ENCODE measurements around the gene RHO.
"Not testable (repeated sequence)": the region's sequence is repeated elsewhere in the genome, so short reads cannot be mapped to it uniquely, and the experiment has no call there.

- TF ChIP-seq, protein P1, sequence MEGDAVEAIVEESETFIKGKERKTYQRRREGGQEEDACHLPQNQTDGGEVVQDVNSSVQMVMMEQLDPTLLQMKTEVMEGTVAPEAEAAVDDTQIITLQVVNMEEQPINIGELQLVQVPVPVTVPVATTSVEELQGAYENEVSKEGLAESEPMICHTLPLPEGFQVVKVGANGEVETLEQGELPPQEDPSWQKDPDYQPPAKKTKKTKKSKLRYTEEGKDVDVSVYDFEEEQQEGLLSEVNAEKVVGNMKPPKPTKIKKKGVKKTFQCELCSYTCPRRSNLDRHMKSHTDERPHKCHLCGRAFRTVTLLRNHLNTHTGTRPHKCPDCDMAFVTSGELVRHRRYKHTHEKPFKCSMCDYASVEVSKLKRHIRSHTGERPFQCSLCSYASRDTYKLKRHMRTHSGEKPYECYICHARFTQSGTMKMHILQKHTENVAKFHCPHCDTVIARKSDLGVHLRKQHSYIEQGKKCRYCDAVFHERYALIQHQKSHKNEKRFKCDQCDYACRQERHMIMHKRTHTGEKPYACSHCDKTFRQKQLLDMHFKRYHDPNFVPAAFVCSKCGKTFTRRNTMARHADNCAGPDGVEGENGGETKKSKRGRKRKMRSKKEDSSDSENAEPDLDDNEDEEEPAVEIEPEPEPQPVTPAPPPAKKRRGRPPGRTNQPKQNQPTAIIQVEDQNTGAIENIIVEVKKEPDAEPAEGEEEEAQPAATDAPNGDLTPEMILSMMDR (IDR thresholded peaks at IDR 0.05) = not testable (repeated sequence)
- not testable (repeated sequence) for TF ChIP-seq POLR2A (IDR thresholded peaks at IDR 0.05)
Observed at GRCh38 chr3:129485146-129485545, 43.3 kb upstream of the RHO start.
